Measurements from ENCODE around the gene TRIM46. TPM values are rescaled to one million over a fixed set of nuclear protein-coding genes. Genes with fewer than 3 reads are reported as not detected.
A peak's percentile ranks its signal among the peaks of the same experiment; 100 is the strongest.

TRIM46 gene
- total and polyA plus RNA-seq, 2 of the 13 experiments (the other 11 are each of a cell fraction or from before 2014, with no cell fraction given): 0.04 to 0.09 TPM

DNA sequence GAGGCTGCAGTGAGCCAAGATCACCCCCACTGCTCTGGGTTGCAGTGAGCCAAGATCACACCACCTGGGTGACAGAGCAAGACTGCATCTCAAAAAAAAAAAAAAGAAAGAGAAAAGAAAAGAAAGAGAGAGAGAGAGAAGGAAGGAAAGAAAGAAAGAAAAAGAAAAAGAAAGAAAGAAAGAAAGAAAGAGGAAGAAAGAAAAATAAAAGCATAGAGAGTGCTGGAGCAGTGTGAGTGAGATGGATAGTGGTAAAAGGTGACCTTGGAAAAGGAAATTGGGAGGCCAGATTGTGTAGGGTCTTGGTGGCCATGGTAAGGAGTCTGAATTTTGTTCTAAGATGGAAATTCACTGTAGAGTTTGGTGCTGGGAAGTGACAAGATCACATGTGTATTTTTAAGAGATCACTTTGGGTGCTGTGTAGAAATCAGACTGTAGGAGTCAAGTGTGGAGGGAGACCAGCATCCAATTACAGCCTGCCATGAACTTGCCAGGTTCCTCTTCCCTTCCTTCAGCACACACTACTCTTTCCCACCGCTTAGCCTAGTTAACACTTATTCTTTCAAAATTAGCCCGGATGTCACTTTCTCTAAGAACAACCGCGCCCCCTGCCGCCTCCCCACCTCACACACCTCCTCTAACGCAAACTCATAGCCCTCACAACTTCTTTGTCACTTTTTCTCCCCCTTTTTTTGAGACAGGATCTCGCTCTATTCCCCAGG is 52.7 kb downstream of the TRIM46 start:
- Histone ChIP-seq H3K79me2 (ENCODE audit: insufficient read depth, low read length) (no peaks in the 10 kb centered on the region), H3K9ac (ENCODE audit: insufficient read depth, low read depth, low read length) (peak overlapping the region; percentile 72), H2AFZ (ENCODE audit: low read length) (peak overlapping the region; percentile 4), H4K20me1 (ENCODE audit: insufficient read depth, low read length) (no peaks in the 10 kb centered on the region), H3K9me3 (ENCODE audit: low read length) (no peaks in the 10 kb centered on the region), H3K27ac (ENCODE audit: extremely low read length, insufficient read depth, low read length) (peak overlapping the region; percentile 66), H3K4me2 (ENCODE audit: low read depth, low read length) (peak overlapping the region; percentile 83), H3K27me3 (ENCODE audit: control insufficient read depth in 1 of 2, insufficient read depth in 2 of 2, low read length in 2 of 2) (no peaks in the 10 kb centered on the region), H3K4me3 (replicated peaks in 1 of 3; ENCODE audit: insufficient read depth in 1 of 3, low read depth in 2 of 3, low read length in 3 of 3) (peak overlapping the region; percentile 67 to 69 (median 69)), H3K4me1 (ENCODE audit: insufficient read depth, low read length) (peaks cover 32% of the 10 kb centered on the region), H3K36me3 (replicated peaks in 1 of 2; ENCODE audit: control insufficient read depth in 1 of 2, insufficient read depth in 2 of 2, low read length in 2 of 2) (no peaks in the 10 kb centered on the region)
- ATAC-seq (peak; percentile 56), DNase-seq (ENCODE audit: low spot score) (peak; percentile 60), FAIRE-seq (peak; percentile 59)
- intact Hi-C loops (cut with micrococcal nuclease; ENCODE audit: unreplicated experiment): loop anchor here (1.0 kb wide), 1 partner anchor 50 kb away; no protein-coding TSS in a partner anchor
- CTCF ChIA-PET (ENCODE audit: low intra/inter-chr PET ratio, low total read pairs): interaction anchor here (1.9 to 2.0 kb wide), 2 partner anchors 20 to 50 kb away, joined by 6 to 12 read pairs; no protein-coding TSS in a partner anchor
- POLR2A ChIA-PET: interaction anchor here (0.6 to 1.8 kb wide), 6 partner anchors 17 to 223 kb away, joined by 3 to 10 read pairs (median 4); partner anchors contain the start of genes CLK2 and KRTCAP2
- BruUV-seq (replicated peaks): no TSS peak
- in situ Hi-C loops (cut with HindIII; ENCODE audit: extremely low pct_ligation_motif_present, low pct_unique_long_range_greater_than_20kb): no loop called here
- 3% methylated on average over 7 of the region's 7 CpGs for WGBS (ENCODE audit: low lambda C conversion rate)
- no peak for TF ChIP-seq POLR2AphosphoS5 (IDR thresholded peaks at IDR 0.05; ENCODE audit: low read depth, low read length)
- TF ChIP-seq ZNF678 (CRISPR knock-in tag; IDR thresholded peaks at IDR 0.05): no peak
- TF ChIP-seq SP5 (CRISPR knock-in tag; IDR thresholded peaks at IDR 0.05; ENCODE audit: borderline replicate concordance, low read depth): no peak
- TF ChIP-seq RFX1 (IDR thresholded peaks at IDR 0.05): no peak
- TF ChIP-seq, protein P1, sequence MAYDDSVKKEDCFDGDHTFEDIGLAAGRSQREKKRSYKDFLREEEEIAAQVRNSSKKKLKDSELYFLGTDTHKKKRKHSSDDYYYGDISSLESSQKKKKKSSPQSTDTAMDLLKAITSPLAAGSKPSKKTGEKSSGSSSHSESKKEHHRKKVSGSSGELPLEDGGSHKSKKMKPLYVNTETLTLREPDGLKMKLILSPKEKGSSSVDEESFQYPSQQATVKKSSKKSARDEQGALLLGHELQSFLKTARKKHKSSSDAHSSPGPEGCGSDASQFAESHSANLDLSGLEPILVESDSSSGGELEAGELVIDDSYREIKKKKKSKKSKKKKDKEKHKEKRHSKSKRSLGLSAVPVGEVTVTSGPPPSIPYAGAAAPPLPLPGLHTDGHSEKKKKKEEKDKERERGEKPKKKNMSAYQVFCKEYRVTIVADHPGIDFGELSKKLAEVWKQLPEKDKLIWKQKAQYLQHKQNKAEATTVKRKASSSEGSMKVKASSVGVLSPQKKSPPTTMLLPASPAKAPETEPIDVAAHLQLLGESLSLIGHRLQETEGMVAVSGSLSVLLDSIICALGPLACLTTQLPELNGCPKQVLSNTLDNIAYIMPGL (CRISPR knock-in tag; IDR thresholded peaks at IDR 0.05; ENCODE audit: borderline replicate concordance in 1 of 2, low read depth in 1 of 2): peak in 1 of 2 experiments; percentile 79; a peak in 1 of 4 replicates
- TF ChIP-seq, protein P2, sequence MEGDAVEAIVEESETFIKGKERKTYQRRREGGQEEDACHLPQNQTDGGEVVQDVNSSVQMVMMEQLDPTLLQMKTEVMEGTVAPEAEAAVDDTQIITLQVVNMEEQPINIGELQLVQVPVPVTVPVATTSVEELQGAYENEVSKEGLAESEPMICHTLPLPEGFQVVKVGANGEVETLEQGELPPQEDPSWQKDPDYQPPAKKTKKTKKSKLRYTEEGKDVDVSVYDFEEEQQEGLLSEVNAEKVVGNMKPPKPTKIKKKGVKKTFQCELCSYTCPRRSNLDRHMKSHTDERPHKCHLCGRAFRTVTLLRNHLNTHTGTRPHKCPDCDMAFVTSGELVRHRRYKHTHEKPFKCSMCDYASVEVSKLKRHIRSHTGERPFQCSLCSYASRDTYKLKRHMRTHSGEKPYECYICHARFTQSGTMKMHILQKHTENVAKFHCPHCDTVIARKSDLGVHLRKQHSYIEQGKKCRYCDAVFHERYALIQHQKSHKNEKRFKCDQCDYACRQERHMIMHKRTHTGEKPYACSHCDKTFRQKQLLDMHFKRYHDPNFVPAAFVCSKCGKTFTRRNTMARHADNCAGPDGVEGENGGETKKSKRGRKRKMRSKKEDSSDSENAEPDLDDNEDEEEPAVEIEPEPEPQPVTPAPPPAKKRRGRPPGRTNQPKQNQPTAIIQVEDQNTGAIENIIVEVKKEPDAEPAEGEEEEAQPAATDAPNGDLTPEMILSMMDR (CRISPR knock-in tag; IDR thresholded peaks at IDR 0.05): peak; percentile 72
- no peak for TF ChIP-seq RORA (CRISPR knock-in tag; IDR thresholded peaks at IDR 0.05)
- no peak for TF ChIP-seq HNRNPH1 (optimal IDR thresholded peaks at IDR 0.05; ENCODE audit: low read depth, low read length)
- TF ChIP-seq, protein P3, sequence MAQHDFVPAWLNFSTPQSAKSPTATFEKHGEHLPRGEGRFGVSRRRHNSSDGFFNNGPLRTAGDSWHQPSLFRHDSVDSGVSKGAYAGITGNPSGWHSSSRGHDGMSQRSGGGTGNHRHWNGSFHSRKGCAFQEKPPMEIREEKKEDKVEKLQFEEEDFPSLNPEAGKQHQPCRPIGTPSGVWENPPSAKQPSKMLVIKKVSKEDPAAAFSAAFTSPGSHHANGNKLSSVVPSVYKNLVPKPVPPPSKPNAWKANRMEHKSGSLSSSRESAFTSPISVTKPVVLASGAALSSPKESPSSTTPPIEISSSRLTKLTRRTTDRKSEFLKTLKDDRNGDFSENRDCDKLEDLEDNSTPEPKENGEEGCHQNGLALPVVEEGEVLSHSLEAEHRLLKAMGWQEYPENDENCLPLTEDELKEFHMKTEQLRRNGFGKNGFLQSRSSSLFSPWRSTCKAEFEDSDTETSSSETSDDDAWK (CRISPR knock-in tag; IDR thresholded peaks at IDR 0.05): no peak
- no peak for TF ChIP-seq MXI1 (IDR thresholded peaks at IDR 0.05; ENCODE audit: borderline replicate concordance, low read depth, low read length)
- TF ChIP-seq ZIK1 (CRISPR knock-in tag; IDR thresholded peaks at IDR 0.05; ENCODE audit: borderline replicate concordance, low read depth): no peak
- TF ChIP-seq ZSCAN31 (CRISPR knock-in tag; IDR thresholded peaks at IDR 0.05; ENCODE audit: low read depth): peak; percentile 21; the same call in 1 of the 2 replicates
- TF ChIP-seq, protein P4, sequence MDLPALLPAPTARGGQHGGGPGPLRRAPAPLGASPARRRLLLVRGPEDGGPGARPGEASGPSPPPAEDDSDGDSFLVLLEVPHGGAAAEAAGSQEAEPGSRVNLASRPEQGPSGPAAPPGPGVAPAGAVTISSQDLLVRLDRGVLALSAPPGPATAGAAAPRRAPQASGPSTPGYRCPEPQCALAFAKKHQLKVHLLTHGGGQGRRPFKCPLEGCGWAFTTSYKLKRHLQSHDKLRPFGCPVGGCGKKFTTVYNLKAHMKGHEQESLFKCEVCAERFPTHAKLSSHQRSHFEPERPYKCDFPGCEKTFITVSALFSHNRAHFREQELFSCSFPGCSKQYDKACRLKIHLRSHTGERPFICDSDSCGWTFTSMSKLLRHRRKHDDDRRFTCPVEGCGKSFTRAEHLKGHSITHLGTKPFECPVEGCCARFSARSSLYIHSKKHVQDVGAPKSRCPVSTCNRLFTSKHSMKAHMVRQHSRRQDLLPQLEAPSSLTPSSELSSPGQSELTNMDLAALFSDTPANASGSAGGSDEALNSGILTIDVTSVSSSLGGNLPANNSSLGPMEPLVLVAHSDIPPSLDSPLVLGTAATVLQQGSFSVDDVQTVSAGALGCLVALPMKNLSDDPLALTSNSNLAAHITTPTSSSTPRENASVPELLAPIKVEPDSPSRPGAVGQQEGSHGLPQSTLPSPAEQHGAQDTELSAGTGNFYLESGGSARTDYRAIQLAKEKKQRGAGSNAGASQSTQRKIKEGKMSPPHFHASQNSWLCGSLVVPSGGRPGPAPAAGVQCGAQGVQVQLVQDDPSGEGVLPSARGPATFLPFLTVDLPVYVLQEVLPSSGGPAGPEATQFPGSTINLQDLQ (CRISPR knock-in tag; IDR thresholded peaks at IDR 0.05): no peak
- no peak for TF ChIP-seq RARG (CRISPR knock-in tag; IDR thresholded peaks at IDR 0.05; ENCODE audit: low read depth)
- TF ChIP-seq STAG1 (CRISPR knock-in tag; IDR thresholded peaks at IDR 0.05): peak; percentile 52
